Thyroid gland (tissue), 4 donors: ENCODE data around the gene SYT1. TPM values are rescaled to one million over a fixed set of nuclear protein-coding genes. Genes with fewer than 3 reads are reported as not detected.
"Not testable (repeated sequence)": the region's sequence is repeated elsewhere in the genome, so short reads cannot be mapped to it uniquely, and the experiment has no call there.

ENCODE experiments used
- DNase-seq, 2 donors: peaks; one replicate each; pipeline ENCODE4 v3.0.0-alpha.2; 2019
- H3K27ac ChIP-seq, 3 donors: fragments of 200-600 bp; sonication (generic); 1 replicate in 2 of 3; 2 replicates in 1 of 3; pipeline ENCODE4 v1.5.1; 2016 to 2019; ENCODE audit warnings: mild to moderate bottlenecking in 1 of 3, moderate library complexity in 1 of 3
- H3K27me3 ChIP-seq: fragments of 200-600 bp; sonication (generic); one replicate; pipeline ENCODE4 v1.5.1; 2019
- H3K36me3 ChIP-seq, 2 donors: fragments of 200-600 bp; sonication (generic); one replicate each; pipeline ENCODE4 v1.5.1; 2016 to 2019
- H3K4me1 ChIP-seq, 2 donors: fragments of 200-600 bp; sonication (generic); one replicate each; pipeline ENCODE4 v1.5.1; 2017 to 2019
- H3K4me3 ChIP-seq, 3 donors: fragments of 200-600 bp; sonication (generic); replicated peaks in 1 of 3; 1 replicate in 2 of 3; 2 replicates in 1 of 3; pipeline ENCODE4 v1.5.1; 2016; ENCODE audit warnings: mild to moderate bottlenecking in 1 of 3
- H3K9me3 ChIP-seq: fragments of 200-600 bp; sonication (generic); one replicate; pipeline ENCODE4 v1.5.1; 2017
- POLR2A ChIP-seq, 2 donors: fragments of 450-650 bp; IDR thresholded peaks; one replicate each; pipeline ENCODE4 v1.6.1; 2017; ENCODE audit warnings: antibody characterized with exemption in 2 of 2, mild to moderate bottlenecking in 2 of 2, moderate library complexity in 1 of 2
- WGBS, 2 donors: methylation state at CpG; one replicate each; pipeline ENCODE4 v1.1.5; 2017; 5-methylcytosine and 5-hydroxymethylcytosine counted together
- intact Hi-C: fragments of 100-400 bp; cut with DNase I; formaldehyde crosslinking; loops from one replicate; pipeline ENCODE4 v1.15.1; 2023
- total RNA-seq, 4 donors: library from RNA; depleted of rRNA; stranded (reverse); fragments of >200 nt; gene quantifications; one replicate each; pipeline ENCODE4 v1.2.3, GENCODE V29; 2016
- TF ChIP-seq, protein P1 (sequence below), 6 experiments: fragments of 200-600 bp in 3 of 6; fragments of 450-650 bp in 3 of 6; sonication (generic) in 3 of 6; IDR thresholded peaks; one replicate each; pipeline ENCODE4 v1.5.1; 2016 to 2019; ENCODE audit warnings: antibody characterized with exemption in 6 of 6, mild to moderate bottlenecking in 2 of 6, inconsistent platforms in 1 of 6, moderate library complexity in 1 of 6

The SYT1 gene
- total RNA-seq, 4 donors from 2014 or later: 0.58 to 2.4 (median 1.2) TPM

DNA sequence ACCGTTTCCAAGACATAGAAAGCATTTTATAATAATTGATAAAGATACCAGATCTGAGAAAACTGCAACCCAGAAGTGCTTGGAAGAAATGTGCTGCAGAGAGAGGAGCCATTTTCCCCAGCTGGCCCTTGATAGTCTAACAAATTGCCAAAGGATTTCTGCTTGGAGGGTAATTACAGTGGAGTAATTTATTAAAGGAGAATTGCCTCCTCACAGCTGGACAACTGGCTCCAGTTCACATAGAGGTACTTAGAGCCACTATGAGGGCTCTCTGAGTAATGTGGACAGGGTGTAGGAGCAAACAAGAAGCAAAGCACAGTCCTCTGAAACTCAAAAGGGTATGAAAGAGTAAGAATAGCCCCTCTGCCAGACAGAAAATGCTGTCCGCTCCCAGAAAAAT lies 335.6 kb downstream of the SYT1 start:
- TF ChIP-seq, protein P1, sequence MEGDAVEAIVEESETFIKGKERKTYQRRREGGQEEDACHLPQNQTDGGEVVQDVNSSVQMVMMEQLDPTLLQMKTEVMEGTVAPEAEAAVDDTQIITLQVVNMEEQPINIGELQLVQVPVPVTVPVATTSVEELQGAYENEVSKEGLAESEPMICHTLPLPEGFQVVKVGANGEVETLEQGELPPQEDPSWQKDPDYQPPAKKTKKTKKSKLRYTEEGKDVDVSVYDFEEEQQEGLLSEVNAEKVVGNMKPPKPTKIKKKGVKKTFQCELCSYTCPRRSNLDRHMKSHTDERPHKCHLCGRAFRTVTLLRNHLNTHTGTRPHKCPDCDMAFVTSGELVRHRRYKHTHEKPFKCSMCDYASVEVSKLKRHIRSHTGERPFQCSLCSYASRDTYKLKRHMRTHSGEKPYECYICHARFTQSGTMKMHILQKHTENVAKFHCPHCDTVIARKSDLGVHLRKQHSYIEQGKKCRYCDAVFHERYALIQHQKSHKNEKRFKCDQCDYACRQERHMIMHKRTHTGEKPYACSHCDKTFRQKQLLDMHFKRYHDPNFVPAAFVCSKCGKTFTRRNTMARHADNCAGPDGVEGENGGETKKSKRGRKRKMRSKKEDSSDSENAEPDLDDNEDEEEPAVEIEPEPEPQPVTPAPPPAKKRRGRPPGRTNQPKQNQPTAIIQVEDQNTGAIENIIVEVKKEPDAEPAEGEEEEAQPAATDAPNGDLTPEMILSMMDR (IDR thresholded peaks at IDR 0.05): no peak
- no peak for TF ChIP-seq POLR2A (IDR thresholded peaks at IDR 0.05)
- Histone ChIP-seq H3K27me3 (no peaks in the 10 kb centered on the region), H3K9me3 (no peaks in the 10 kb centered on the region), H3K4me3 (no peak overlapping the region), H3K36me3 (no peaks in the 10 kb centered on the region), H3K27ac (no peak overlapping the region), H3K4me1 (no peaks in the 10 kb centered on the region)
- WGBS, 2 donors: 53 to 63% methylated on average over 2 of the region's 2 CpGs
- intact Hi-C loops: no loop called here
- DNase-seq: no peak

DNA sequence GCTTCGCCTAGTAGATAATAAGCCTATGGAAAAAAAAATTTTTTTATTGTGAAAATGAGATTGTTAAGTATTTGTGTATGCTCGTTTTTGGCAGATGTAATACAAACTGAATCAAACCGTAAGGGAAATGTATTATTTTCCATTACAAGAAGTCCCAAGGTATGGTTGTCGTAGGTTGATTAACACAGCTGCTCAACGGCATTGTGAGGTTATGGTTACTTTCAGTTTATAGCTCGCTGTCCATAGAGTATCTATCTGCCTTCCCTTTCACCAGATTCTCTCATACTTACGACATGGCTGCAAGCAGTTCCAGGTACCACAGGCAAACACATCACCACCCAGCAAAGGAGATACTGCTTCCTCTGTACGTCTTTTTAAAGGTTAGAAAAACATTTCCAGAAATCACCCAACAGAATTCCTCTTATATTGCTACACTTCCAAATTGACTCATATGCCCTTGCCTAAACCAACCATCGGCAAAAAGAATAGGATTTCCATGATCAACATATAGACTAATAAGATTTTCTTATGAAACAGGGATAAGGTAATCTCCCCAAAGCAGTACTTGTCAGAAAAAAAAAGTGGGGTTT lies 338.6 kb downstream of the SYT1 start:
- no peaks in the 10 kb centered on the region for H3K9me3 ChIP-seq
- 86 to 90% methylated on average over 9 of the region's 9 CpGs for whole genome bisulfite sequencing, 2 donors
- no peaks in the 10 kb centered on the region for H3K4me1 ChIP-seq
- intact Hi-C loops: no loop called here
- H3K36me3 ChIP-seq: no peaks in the 10 kb centered on the region
- no peak overlapping the region for H3K27ac ChIP-seq
- DNase-seq: no peak
- H3K4me3 ChIP-seq: no peak overlapping the region
- H3K27me3 ChIP-seq: no peaks in the 10 kb centered on the region
- no peak for TF ChIP-seq POLR2A (IDR thresholded peaks at IDR 0.05)

DNA sequence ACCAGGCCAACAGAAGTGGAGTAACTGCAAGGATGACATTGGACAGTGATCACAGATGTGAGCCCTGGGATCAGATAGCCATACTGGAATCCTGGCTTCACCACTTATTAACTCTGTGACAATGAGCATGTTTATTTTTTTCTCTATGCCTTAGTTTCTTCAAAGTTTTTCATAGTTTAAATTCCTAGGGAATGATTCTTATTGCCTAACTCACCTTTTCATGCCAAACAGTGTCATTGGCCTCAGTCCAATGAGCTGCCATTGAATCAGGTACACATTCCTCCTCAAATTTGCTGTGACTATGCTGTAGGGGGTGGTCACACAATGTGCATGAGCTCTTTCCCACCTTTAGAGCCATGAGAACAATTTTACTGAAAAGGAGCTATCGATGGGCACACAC lies 342.3 kb downstream of the SYT1 start:
- no peak overlapping the region for H3K27ac ChIP-seq
- no peak overlapping the region for H3K4me3 ChIP-seq
- no peak for DNase-seq
- no peaks in the 10 kb centered on the region for H3K4me1 ChIP-seq
- no peaks in the 10 kb centered on the region for H3K9me3 ChIP-seq
- WGBS, 2 donors: 92 to 97% methylated on average over 1 of the region's 1 CpG
- intact Hi-C loops: no loop called here
- TF ChIP-seq POLR2A (IDR thresholded peaks at IDR 0.05): no peak
- TF ChIP-seq, protein P1 (IDR thresholded peaks at IDR 0.05): no peak
- H3K27me3 ChIP-seq: no peaks in the 10 kb centered on the region
- H3K36me3 ChIP-seq: no peaks in the 10 kb centered on the region

GRCh38 chr12:79210403-79210802 lies 345.8 kb downstream of the SYT1 start:
- H3K27me3 ChIP-seq, H3K27ac ChIP-seq, DNase-seq, H3K36me3 ChIP-seq, H3K9me3 ChIP-seq, H3K4me3 ChIP-seq, intact Hi-C loops, H3K4me1 ChIP-seq: not testable (repeated sequence)
- 94 to 98% methylated on average over 3 of the region's 3 CpGs for WGBS, 2 donors

DNA sequence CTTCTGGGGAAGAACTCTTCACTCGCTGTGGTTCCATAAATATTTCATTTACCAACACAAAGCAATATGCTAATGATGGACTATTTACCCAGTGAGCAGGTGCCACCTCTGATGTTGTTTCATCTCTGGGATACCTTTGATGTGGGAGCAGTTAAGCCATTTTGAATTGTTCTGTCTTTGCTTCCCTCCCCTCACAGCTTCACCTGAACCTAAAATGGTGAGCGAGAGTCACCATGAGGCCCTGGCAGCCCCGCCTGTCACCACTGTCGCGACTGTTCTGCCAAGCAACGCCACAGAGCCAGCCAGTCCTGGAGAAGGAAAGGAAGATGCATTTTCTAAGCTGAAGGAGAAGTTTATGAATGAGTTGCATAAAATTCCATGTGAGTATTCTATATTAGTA lies 352.7 kb downstream of the SYT1 start:
- Histone ChIP-seq H3K27ac (no peak overlapping the region), H3K36me3 (no peaks in the 10 kb centered on the region), H3K4me3 (no peak overlapping the region), H3K27me3 (no peaks in the 10 kb centered on the region), H3K4me1 (no peaks in the 10 kb centered on the region), H3K9me3 (no peaks in the 10 kb centered on the region)
- TF ChIP-seq, protein P1 (IDR thresholded peaks at IDR 0.05): no peak
- TF ChIP-seq POLR2A (IDR thresholded peaks at IDR 0.05): no peak
- no peak for DNase-seq
- whole genome bisulfite sequencing, 2 donors: 61 to 67% methylated on average over 6 of the region's 6 CpGs
- intact Hi-C loops: no loop called here

GRCh38 chr12:79223210-79223609 lies 358.6 kb downstream of the SYT1 start:
- no peak for TF ChIP-seq POLR2A (IDR thresholded peaks at IDR 0.05)
- TF ChIP-seq, protein P1 (IDR thresholded peaks at IDR 0.05): no peak
- H3K4me3 ChIP-seq: no peak overlapping the region
- H3K9me3 ChIP-seq: no peaks in the 10 kb centered on the region
- no peaks in the 10 kb centered on the region for H3K27me3 ChIP-seq
- no peak for DNase-seq
- no peak overlapping the region for H3K27ac ChIP-seq
- intact Hi-C loops: no loop called here
- 100% methylated on average over 1 of the region's 1 CpG for WGBS, 2 donors
- no peaks in the 10 kb centered on the region for H3K36me3 ChIP-seq
- H3K4me1 ChIP-seq: no peaks in the 10 kb centered on the region
